Activated CD8-positive, alpha-beta T cell treated with anti-CD3 and anti-CD28 coated beads, Interleukin-2, amount 10 ng/mL, durations not matched to agents 7 days and 5 days (primary cell): ENCODE data around the gene CD8B2. TPM values are rescaled to one million over a fixed set of nuclear protein-coding genes. Genes with fewer than 3 reads are reported as not detected.
"Not testable (repeated sequence)": the region's sequence is repeated elsewhere in the genome, so short reads cannot be mapped to it uniquely, and the experiment has no call there.

Experiments used
- ATAC-seq: fragments of 150-1000 bp; cut with Tn5 transposase; one replicate; pipeline ENCODE4 v1.10.0; 2021; ENCODE audit warnings: moderate library complexity
- CTCF ChIA-PET: fragments of 350-600 bp; sonication (Branson Sonifier 250); formaldehyde crosslinking; loops from one replicate; lab custom pipeline; 2021; ENCODE audit warnings: antibody characterized with exemption; lab: Charles Lee
- POLR2A ChIA-PET: fragments of 350-600 bp; sonication (Branson Sonifier 250); formaldehyde crosslinking; loops from one replicate; lab custom pipeline; 2021; ENCODE audit warnings: antibody characterized with exemption; lab: Charles Lee
- DNase-seq: peaks from one replicate; pipeline ENCODE4 v3.0.0-alpha.2; 2020
- H3K27ac Mint-ChIP-seq: one replicate; pipeline ENCODE4 v1.8.0; 2021; ENCODE audit warnings: mild to moderate bottlenecking, mixed read lengths
- H3K27me3 Mint-ChIP-seq: one replicate; pipeline ENCODE4 v1.8.0; 2021; ENCODE audit warnings: low read depth, mixed read lengths
- H3K36me3 Mint-ChIP-seq: one replicate; pipeline ENCODE4 v1.8.0; 2021; ENCODE audit warnings: low read depth, mixed read lengths
- H3K4me1 Mint-ChIP-seq: one replicate; pipeline ENCODE4 v1.8.0; 2021; ENCODE audit warnings: low read depth, mixed read lengths
- H3K4me3 Mint-ChIP-seq: one replicate; pipeline ENCODE4 v1.8.0; 2021; ENCODE audit warnings: mild to moderate bottlenecking, mixed read lengths
- H3K9me3 Mint-ChIP-seq: one replicate; pipeline ENCODE4 v1.8.0; 2022; ENCODE audit warnings: mixed read lengths; ENCODE audit not compliant: insufficient read depth
- total RNA-seq, 2 experiments: library from RNA; stranded (reverse); gene quantifications; one replicate each; pipeline ENCODE4 v1.2.3, GENCODE V29; 2021

CD8B2 gene
- total RNA-seq, 2 experiments from 2014 or later: 3.6 to 3.7 TPM

DNA sequence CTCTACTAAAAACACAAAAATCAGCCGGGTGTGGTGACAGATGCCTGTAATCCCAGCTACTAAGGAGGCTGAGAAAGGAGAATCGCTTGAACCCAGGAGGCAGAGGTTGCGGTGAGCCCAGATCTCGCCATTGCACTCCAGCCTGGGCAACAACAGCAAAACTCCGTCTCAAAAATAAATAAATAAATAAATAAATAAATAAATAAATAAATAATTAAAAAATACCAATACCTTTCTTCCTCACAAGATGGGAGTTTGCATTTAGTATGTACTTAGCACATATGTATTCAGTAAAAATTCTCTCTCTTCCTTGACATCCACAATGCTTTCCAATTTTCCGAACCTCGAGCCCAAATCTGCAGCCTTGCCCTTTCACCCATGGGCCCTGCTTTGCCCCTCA lies 13.2 kb downstream of the CD8B2 start:
- CTCF ChIA-PET, H3K9me3 Mint-ChIP-seq: not testable (repeated sequence)

DNA sequence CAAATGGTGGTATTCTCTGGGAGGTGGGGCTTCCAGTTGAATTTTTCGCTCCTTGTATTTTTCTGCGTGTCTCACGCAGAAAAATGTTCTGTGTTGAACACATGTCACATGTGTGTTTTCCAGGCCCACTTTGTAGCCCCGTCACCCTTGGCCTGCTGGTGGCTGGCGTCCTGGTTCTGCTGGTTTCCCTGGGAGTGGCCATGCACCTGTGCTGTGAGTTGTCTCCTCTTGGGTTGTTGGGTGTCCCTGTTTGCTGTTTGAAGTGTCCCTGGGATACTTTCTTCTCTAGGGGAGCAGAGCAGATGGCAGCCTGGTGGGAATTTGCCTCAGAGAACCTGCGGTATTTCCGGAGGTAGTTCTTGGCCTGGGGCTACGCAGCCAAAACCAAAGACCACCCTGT lies 15.2 kb downstream of the CD8B2 start:
- H3K36me3 Mint-ChIP-seq, POLR2A ChIA-PET, H3K27me3 Mint-ChIP-seq, DNase-seq, H3K4me3 Mint-ChIP-seq, CTCF ChIA-PET, ATAC-seq, H3K27ac Mint-ChIP-seq, H3K9me3 Mint-ChIP-seq: not testable (repeated sequence)
- peaks cover 24% of the 10 kb centered on the region for H3K4me1 Mint-ChIP-seq

More for the DNA sequence above, 13.2 kb downstream of the CD8B2 start:
- POLR2A ChIA-PET, H3K27me3 Mint-ChIP-seq, H3K4me3 Mint-ChIP-seq, DNase-seq, H3K27ac Mint-ChIP-seq, H3K36me3 Mint-ChIP-seq, ATAC-seq: not testable (repeated sequence)
- H3K4me1 Mint-ChIP-seq: peaks cover 11% of the 10 kb centered on the region

DNA sequence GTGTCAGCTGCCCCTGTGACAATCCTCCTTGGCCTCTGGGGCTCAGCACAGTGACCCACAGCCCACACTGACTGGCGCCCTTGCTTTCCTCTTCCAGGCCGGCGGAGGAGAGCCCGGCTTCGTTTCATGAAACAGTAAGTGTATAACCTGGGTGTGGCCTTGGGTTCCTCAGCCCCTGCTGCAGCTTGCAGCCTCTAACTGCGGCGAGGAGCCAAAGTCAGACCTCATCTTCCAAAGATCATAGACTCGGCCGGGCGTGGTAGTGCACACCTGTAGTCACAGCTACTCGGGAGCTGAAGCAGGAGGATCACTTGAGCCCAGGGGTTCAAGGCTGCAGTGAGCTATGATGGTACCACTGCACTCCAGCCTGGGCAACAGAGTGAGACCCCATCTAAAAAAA lies 17.0 kb downstream of the CD8B2 start:
- peaks cover 22% of the 10 kb centered on the region for H3K4me1 Mint-ChIP-seq
- POLR2A ChIA-PET, H3K4me3 Mint-ChIP-seq, CTCF ChIA-PET, DNase-seq, H3K36me3 Mint-ChIP-seq, H3K27ac Mint-ChIP-seq, H3K9me3 Mint-ChIP-seq, H3K27me3 Mint-ChIP-seq: not testable (repeated sequence)
- ATAC-seq: peak; percentile 41

DNA sequence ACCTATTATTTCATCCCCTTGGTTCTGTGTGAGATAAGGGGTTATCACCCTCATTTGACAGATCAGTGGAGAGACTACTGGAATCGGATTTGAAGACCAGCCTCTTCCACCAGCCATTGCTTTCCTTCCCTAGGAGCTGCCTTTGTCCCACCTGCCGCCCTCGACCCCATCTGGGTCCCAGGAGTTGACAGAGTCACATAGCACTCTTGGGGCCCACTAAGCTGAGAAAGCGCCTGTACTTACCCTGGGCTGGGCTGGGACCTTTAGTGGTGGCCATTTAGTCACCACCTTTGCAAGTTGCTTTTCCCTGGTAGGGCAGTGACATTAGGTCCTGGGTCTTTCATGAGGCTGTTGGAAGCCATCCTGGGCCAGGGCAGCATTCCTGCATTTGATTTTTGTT lies 17.6 kb downstream of the CD8B2 start:
- CTCF ChIA-PET, H3K36me3 Mint-ChIP-seq, H3K27me3 Mint-ChIP-seq, H3K9me3 Mint-ChIP-seq, DNase-seq, H3K27ac Mint-ChIP-seq, POLR2A ChIA-PET, H3K4me3 Mint-ChIP-seq, ATAC-seq: not testable (repeated sequence)
- H3K4me1 Mint-ChIP-seq: peaks cover 22% of the 10 kb centered on the region

DNA sequence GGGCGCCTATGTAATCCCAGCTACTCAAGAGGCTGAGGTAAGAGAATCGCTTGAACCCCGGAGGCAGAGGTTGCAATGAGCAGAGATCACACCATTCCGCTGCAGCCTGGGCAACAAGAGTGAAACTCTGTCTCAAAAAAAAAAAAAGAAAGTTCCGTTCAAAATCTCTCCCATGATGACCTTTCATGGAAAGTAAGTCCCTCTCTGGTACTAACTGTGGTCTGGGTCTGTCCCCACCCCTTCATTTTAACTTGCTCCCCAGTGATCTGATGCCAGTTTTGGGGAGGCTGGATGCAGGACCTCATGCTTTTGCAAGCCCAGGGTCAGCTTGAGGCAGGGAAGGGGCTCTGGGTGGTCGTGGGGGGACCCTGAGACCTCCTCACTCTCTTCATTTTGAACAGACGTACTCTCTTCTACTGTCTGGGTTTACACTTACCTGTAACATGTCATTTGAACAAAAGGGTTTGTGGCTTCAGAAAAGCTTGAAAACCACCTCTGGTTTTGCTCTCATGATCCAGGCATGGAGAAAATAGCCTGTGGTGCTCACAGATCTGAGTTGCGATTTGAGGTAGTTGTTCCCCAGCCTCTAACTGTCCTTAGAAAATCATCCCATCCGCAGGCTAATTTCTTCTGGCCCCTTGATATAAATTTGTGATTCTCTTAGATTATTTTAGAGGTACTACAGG lies 19.0 kb downstream of the CD8B2 start:
- DNase-seq, POLR2A ChIA-PET, H3K27me3 Mint-ChIP-seq, H3K36me3 Mint-ChIP-seq, H3K9me3 Mint-ChIP-seq, CTCF ChIA-PET: not testable (repeated sequence)
- Mint-ChIP-seq H3K4me3 (peak overlapping the region; percentile 18), H3K4me1 (peaks cover 25% of the 10 kb centered on the region), H3K27ac (peak overlapping the region; percentile 76)
- ATAC-seq: peak; percentile 54

DNA sequence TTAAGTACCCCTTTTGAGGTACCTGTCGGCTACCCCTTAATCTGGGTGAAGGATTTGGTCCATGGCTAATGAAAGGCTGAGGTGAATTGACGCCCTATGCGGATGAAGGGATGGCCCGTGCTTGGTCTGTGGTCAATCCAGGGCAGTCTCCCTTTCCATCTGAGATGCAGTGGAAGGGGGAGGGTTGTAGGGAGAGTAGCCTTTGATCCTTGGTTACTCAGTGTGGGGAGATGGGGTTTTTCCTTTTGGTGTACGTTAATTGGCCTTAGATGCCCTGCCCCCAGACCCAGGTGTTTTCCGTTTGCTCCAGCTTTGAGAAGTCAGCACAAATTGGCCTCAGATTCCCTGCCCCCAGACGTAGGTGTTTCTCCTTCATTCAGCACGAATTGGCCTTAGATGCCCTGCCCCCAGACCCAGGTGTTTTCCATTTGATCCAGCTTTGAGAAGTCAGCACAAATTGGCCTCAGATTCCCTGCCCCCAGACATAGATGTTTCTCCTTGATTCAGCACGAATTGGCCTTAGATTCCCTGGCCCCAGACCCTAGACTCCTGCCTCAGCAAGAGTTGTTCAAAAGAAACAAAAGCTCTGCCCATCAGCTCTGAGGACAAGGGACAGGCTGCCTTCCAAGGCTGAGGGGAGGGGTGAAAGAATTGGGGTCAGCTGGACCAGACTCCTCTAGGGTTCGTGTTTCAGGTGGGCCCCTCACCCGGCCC lies 21.7 kb downstream of the CD8B2 start:
- ATAC-seq, POLR2A ChIA-PET, H3K27ac Mint-ChIP-seq, H3K9me3 Mint-ChIP-seq, CTCF ChIA-PET, DNase-seq, H3K4me3 Mint-ChIP-seq, H3K36me3 Mint-ChIP-seq, H3K27me3 Mint-ChIP-seq: not testable (repeated sequence)
- H3K4me1 Mint-ChIP-seq: peaks cover 36% of the 10 kb centered on the region

DNA sequence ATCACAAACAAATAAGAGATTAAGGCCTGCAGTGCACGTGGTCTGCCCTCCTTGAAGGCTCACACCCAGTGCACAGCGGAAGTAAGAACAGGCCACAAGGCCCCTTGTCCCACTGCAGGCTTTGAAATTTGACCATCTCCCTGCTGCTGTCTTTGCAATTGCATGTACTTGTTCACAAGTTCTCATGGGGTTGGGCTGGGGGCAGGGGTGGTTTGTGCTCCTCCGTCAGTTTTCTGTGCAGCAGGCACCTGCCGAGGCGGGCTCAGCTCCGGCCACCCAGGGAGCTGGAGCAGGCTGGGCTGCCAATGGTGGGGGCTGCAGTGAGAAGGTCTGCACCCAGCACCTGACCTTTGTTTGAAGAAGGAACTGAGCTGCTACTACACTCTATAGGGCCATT lies 22.2 kb downstream of the CD8B2 start:
- H3K4me3 Mint-ChIP-seq, H3K9me3 Mint-ChIP-seq, H3K27me3 Mint-ChIP-seq, POLR2A ChIA-PET, H3K27ac Mint-ChIP-seq, CTCF ChIA-PET, H3K36me3 Mint-ChIP-seq, ATAC-seq, DNase-seq: not testable (repeated sequence)
- H3K4me1 Mint-ChIP-seq: peaks cover 36% of the 10 kb centered on the region

DNA sequence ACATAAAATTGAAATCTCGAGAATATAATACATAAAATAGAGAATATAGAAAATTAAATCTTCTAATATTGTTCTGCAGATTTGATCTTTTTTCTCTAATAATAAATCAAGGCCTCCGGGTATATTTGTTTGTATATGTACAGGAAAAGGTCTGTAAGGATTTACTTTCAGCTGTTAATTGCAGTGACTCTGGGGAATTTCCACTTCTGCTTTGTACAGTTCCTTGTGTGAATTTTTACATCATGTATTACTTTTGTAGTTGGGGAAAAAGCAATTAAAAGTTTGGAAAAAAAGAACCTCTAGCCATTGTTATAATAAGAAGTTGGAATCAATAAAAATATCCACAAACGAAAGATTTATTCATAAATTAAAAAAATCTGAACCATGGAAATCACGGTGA lies 23.6 kb downstream of the CD8B2 start:
- H3K9me3 Mint-ChIP-seq, POLR2A ChIA-PET, H3K27me3 Mint-ChIP-seq, H3K4me3 Mint-ChIP-seq, DNase-seq, CTCF ChIA-PET, ATAC-seq, H3K36me3 Mint-ChIP-seq, H3K27ac Mint-ChIP-seq: not testable (repeated sequence)
- H3K4me1 Mint-ChIP-seq: peaks cover 35% of the 10 kb centered on the region

DNA sequence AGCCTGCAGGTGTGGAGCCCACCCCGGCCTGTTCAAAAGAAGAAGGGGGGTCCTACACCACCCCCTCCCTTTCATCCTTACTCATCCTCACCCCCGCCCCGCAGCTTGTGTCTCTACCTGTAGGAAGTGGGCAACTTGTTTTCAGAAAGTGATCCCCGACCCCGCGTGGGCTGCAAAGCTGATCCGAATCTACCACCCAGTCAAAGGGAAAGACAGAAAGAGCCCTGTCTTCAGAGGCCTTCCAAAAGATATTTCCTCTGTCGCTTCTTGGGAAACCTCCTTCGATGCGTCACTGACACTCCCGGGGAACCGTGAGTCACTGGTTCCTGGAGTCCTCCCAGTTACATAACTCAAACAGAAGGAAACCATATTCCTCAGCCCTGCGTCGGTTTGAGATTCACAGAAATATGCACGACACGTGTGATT lies 24.3 kb downstream of the CD8B2 start:
- H3K27ac Mint-ChIP-seq: peak overlapping the region; percentile 54
- H3K27me3 Mint-ChIP-seq, CTCF ChIA-PET, H3K36me3 Mint-ChIP-seq, H3K4me3 Mint-ChIP-seq, H3K9me3 Mint-ChIP-seq, POLR2A ChIA-PET: not testable (repeated sequence)
- DNase-seq (peak; percentile 32), ATAC-seq (peak; percentile 32)
- peaks cover 28% of the 10 kb centered on the region for H3K4me1 Mint-ChIP-seq

DNA sequence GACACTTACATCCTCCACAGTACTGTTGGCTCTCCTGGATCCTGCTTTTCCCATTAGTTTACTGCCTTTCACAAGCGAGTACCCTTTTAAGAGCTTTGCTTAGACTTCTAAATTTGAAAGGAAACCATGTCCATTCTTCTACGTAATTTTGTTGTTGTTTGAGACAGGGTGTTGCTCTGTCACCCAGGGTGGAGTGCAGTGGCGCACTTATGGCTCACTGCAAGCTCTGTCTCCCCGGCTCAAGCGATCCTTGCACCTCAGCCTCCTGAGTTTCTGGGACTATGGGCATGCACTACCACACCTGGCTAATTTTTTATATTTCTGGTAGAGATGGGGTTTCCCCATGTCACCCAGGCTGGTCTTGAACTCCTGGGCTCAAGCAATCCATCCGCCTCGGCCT lies 24.8 kb downstream of the CD8B2 start:
- H3K36me3 Mint-ChIP-seq, ATAC-seq, CTCF ChIA-PET, DNase-seq, H3K9me3 Mint-ChIP-seq, H3K27me3 Mint-ChIP-seq, POLR2A ChIA-PET: not testable (repeated sequence)
- peak overlapping the region; percentile 34 for H3K4me3 Mint-ChIP-seq
- peak overlapping the region; percentile 54 for H3K27ac Mint-ChIP-seq
- H3K4me1 Mint-ChIP-seq: peaks cover 23% of the 10 kb centered on the region

DNA sequence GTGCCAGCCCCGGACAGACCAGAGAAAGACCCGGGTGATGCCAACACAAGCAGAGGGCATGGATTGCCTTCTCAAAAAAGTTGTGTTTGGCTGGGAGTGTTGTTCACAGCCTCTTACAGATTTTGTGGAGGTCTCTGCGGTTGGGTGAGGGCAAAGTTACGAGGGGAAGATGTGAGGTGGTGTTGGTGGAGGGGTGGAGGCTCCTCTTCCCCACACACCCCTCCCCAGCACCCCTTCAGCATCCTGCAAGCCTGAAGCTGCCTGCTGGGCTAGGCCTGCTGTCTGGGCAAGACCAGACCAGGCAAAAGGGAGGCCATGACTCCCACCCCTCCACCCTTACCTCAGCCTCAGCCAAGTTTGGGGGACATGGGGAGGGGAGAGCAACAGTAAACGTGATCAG lies 26.2 kb downstream of the CD8B2 start:
- H3K9me3 Mint-ChIP-seq, DNase-seq, POLR2A ChIA-PET, H3K36me3 Mint-ChIP-seq, CTCF ChIA-PET, H3K27me3 Mint-ChIP-seq, H3K4me3 Mint-ChIP-seq: not testable (repeated sequence)
- ATAC-seq: peak; percentile 65
- Mint-ChIP-seq H3K4me1 (peaks cover 17% of the 10 kb centered on the region), H3K27ac (peak overlapping the region; percentile 34)

DNA sequence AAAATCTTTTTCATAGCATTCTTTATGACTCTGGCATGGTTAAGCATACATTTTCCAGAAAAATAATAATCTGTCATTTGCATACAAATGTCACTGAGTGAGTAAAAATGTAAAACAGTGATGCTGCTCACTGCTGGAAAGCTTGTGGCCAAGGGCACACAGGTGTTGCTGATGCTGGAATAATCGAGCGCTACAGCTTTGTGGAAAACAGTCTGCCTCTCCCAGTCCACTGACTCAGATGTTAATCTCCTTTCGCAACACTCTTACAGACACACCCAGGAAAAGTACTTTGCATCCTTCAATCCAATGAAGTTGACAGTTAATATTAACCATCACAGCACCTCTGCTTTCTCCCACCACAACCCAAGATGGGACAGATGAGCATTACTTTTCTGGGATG lies 27.7 kb downstream of the CD8B2 start:
- H3K27ac Mint-ChIP-seq, H3K27me3 Mint-ChIP-seq, H3K36me3 Mint-ChIP-seq, POLR2A ChIA-PET, H3K9me3 Mint-ChIP-seq, ATAC-seq, DNase-seq, H3K4me3 Mint-ChIP-seq: not testable (repeated sequence)
- CTCF ChIA-PET: interaction anchor here (1.5 kb wide), 1 partner anchor 22 kb away, joined by 4 read pairs; no protein-coding TSS in a partner anchor
- H3K4me1 Mint-ChIP-seq: peaks cover 17% of the 10 kb centered on the region
